ENCODE data around the gene FHL1.

DNA sequence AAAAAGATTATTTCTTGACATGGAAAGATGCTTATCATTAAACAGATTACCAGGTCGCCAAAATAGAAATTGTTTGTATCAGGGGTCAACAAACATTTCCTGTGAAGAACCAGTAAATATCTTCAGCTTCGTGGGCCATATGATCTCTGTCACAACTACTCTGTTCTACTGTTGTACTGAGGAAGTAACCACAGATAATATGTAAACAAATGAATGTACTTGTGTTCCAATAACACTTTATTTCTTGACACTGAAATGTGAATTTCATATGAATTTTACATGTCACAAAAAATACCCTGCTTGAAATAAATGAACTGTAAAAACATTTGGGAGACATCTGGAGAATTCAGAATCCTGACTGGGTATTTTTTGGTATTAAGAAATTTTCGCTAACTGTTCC, 4.7 kb upstream of the FHL1 start:
- TF ChIP-seq, protein P1, sequence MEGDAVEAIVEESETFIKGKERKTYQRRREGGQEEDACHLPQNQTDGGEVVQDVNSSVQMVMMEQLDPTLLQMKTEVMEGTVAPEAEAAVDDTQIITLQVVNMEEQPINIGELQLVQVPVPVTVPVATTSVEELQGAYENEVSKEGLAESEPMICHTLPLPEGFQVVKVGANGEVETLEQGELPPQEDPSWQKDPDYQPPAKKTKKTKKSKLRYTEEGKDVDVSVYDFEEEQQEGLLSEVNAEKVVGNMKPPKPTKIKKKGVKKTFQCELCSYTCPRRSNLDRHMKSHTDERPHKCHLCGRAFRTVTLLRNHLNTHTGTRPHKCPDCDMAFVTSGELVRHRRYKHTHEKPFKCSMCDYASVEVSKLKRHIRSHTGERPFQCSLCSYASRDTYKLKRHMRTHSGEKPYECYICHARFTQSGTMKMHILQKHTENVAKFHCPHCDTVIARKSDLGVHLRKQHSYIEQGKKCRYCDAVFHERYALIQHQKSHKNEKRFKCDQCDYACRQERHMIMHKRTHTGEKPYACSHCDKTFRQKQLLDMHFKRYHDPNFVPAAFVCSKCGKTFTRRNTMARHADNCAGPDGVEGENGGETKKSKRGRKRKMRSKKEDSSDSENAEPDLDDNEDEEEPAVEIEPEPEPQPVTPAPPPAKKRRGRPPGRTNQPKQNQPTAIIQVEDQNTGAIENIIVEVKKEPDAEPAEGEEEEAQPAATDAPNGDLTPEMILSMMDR (IDR thresholded peaks at IDR 0.05) = no peak
- TF ChIP-seq POLR2AphosphoS5 (IDR thresholded peaks at IDR 0.05) (no peak), POLR2A (IDR thresholded peaks at IDR 0.05) (no peak)

Measured in suprapubic skin (tissue), 4 donors.